SK-N-SH (cell line): ENCODE data around the gene CLRN3. TPM values are rescaled to one million over a fixed set of nuclear protein-coding genes. Genes with fewer than 3 reads are reported as not detected.

ENCODE experiments used
- CTCF ChIA-PET: fragments of 300-600, 350-600 bp; formaldehyde crosslinking; extraction: SDS; loops from one replicate; lab custom pipeline; 2021; lab: Yijun Ruan, JAX
- POLR2A ChIA-PET: fragments of 350-600 bp; sonication (Branson Sonifier 250); formaldehyde crosslinking; extraction: SDS; loops from one replicate; lab custom pipeline; 2020; ENCODE audit warnings: antibody characterized with exemption, inconsistent platforms; lab: Yijun Ruan, JAX
- DNase-seq: peaks from one replicate; pipeline ENCODE4 v3.0.0; 2012
- H2AFZ ChIP-seq: fragments of 200-600 bp; sonication (generic); 2 replicates; pipeline ENCODE4 v1.8.1; 2016; ENCODE audit warnings: antibody characterized with exemption, mild to moderate bottlenecking, low read depth
- H3F3A ChIP-seq: fragments of 200-600 bp; sonication (generic); replicated peaks from 2 replicates; pipeline ENCODE3; 2016; ENCODE audit warnings: antibody characterized with exemption, mild to moderate bottlenecking; ENCODE audit not compliant: insufficient read depth
- H3K27ac ChIP-seq, 2 experiments: fragments of 200-500 bp in 1 of 2; fragments of 200-600 bp in 1 of 2; sonication (Bioruptor generic) in 1 of 2; sonication (generic), shearing (Covaris generic) in 1 of 2; 2 replicates each; pipeline versions ENCODE4 v1.5.1 to v1.6.1; 2014 to 2016; ENCODE audit warnings: low read depth in 2 of 2, inconsistent platforms in 1 of 2, low read length in 1 of 2, mild to moderate bottlenecking in 1 of 2, mixed read lengths in 1 of 2
- H3K27me3 ChIP-seq: fragments of 200-600 bp; sonication (generic), shearing (Covaris generic); 2 replicates; pipeline ENCODE4 v1.6.1; 2016; ENCODE audit warnings: mixed run types; ENCODE audit not compliant: insufficient read depth
- H3K36me3 ChIP-seq, 2 experiments: fragments of 200-500 bp in 1 of 2; fragments of 200-600 bp in 1 of 2; sonication (Bioruptor generic) in 1 of 2; sonication (generic) in 1 of 2; replicated peaks in 1 of 2; 2 replicates each; pipeline versions ENCODE3 to v1.5.1; 2014 to 2016; ENCODE audit warnings: low read length in 1 of 2, mild to moderate bottlenecking in 1 of 2; ENCODE audit not compliant: insufficient read depth in 2 of 2, control insufficient read depth in 1 of 2
- H3K4me1 ChIP-seq, 2 experiments: fragments of 200-500 bp in 1 of 2; fragments of 200-600 bp in 1 of 2; sonication (Bioruptor generic) in 1 of 2; sonication (generic), shearing (Covaris generic) in 1 of 2; 2 replicates each; pipeline versions ENCODE4 v1.5.1 to v1.6.1; 2014 to 2016; ENCODE audit warnings: low read depth in 1 of 2, low read length in 1 of 2, mixed run types in 1 of 2; ENCODE audit not compliant: insufficient read depth in 2 of 2, control insufficient read depth in 1 of 2
- H3K4me2 ChIP-seq: fragments of 200-600 bp; sonication (generic), shearing (Covaris generic); 2 replicates; pipeline ENCODE4 v1.6.1; 2017; ENCODE audit warnings: mixed run types
- H3K4me3 ChIP-seq, 2 experiments: fragments of 200-500 bp in 1 of 2; fragments of 200-600 bp in 1 of 2; sonication (Bioruptor generic) in 1 of 2; sonication (generic), shearing (Covaris generic) in 1 of 2; 2 replicates each; pipeline versions ENCODE4 v1.5.1 to v1.8.1; 2014 to 2016; ENCODE audit warnings: low read depth in 2 of 2, inconsistent platforms in 1 of 2, low read length in 1 of 2, mild to moderate bottlenecking in 1 of 2, mixed read lengths in 1 of 2, moderate library complexity in 1 of 2
- H3K79me2 ChIP-seq: fragments of 200-600 bp; sonication (generic); 2 replicates; pipeline ENCODE4 v1.8.1; 2017; ENCODE audit warnings: mild to moderate bottlenecking; ENCODE audit not compliant: insufficient read depth
- H3K9ac ChIP-seq: fragments of 200-600 bp; sonication (generic); 2 replicates; pipeline ENCODE4 v1.6.1; 2017; ENCODE audit warnings: mixed run types
- H3K9me2 ChIP-seq: fragments of 200-600 bp; sonication (generic); 2 replicates; pipeline ENCODE4 v1.6.1; 2017; ENCODE audit warnings: mixed run types
- H3K9me3 ChIP-seq: fragments of 200-600 bp; sonication (generic); 2 replicates; pipeline ENCODE4 v1.6.1; 2017; ENCODE audit warnings: mixed run types, mild to moderate bottlenecking, moderate library complexity
- H4K20me1 ChIP-seq: fragments of 200-600 bp; sonication (generic); 2 replicates; pipeline ENCODE4 v1.6.1; 2017; ENCODE audit warnings: mild to moderate bottlenecking, mixed run types; ENCODE audit not compliant: insufficient read depth
- CHD2 ChIP-seq: fragments of 150-350 bp; IDR thresholded peaks from 2 replicates; pipeline ENCODE4 v1.6.1; 2018; ENCODE audit warnings: low read length; ENCODE audit not compliant: partially characterized antibody
- CTCF ChIP-seq: fragments of 200-600 bp; sonication (generic); IDR thresholded peaks from 2 replicates; pipeline ENCODE4 v1.6.1; 2017; ENCODE audit warnings: antibody characterized with exemption, mild to moderate bottlenecking, moderate library complexity
- ELF1 ChIP-seq: IDR thresholded peaks from 2 replicates; pipeline ENCODE4 v1.4.0; 2012
- EZH2phosphoT487 ChIP-seq: fragments of 200-600 bp; sonication (generic); IDR thresholded peaks from 2 replicates; pipeline ENCODE4 v1.6.1; 2017; ENCODE audit warnings: low read depth, mixed run types, mild to moderate bottlenecking, antibody characterized with exemption, moderate library complexity, borderline replicate concordance
- FOSL2 ChIP-seq: IDR thresholded peaks from 2 replicates; pipeline ENCODE4 v1.4.0; 2012; ENCODE audit warnings: low read depth, mild to moderate bottlenecking, moderate library complexity, borderline replicate concordance
- FOXM1 ChIP-seq: IDR thresholded peaks from 2 replicates; pipeline ENCODE4 v1.4.0; 2012; ENCODE audit warnings: low read depth, mild to moderate bottlenecking
- MAX ChIP-seq: IDR thresholded peaks from 2 replicates; pipeline ENCODE4 v1.4.0; 2012; ENCODE audit warnings: low read depth
- MEF2A ChIP-seq: IDR thresholded peaks from 2 replicates; pipeline ENCODE4 v1.4.0; 2012; ENCODE audit warnings: low read depth, borderline replicate concordance
- MXI1 ChIP-seq: IDR thresholded peaks from 2 replicates; pipeline ENCODE4 v1.6.1; 2012; ENCODE audit warnings: mild to moderate bottlenecking, low read depth, low read length, improper control_type of control experiment
- PBX3 ChIP-seq: IDR thresholded peaks from 2 replicates; pipeline ENCODE4; 2012
- POLR2AphosphoS5 ChIP-seq: IDR thresholded peaks from 2 replicates; pipeline ENCODE4 v1.6.1; 2012; ENCODE audit warnings: low read depth, low read length
- SIN3A ChIP-seq: IDR thresholded peaks from 2 replicates; pipeline ENCODE4 v1.6.1; 2012; ENCODE audit warnings: low read depth, mild to moderate bottlenecking, low read length, moderate library complexity, borderline replicate concordance
- SMC3 ChIP-seq: IDR thresholded peaks from 2 replicates; pipeline ENCODE4 v1.6.1; 2012; ENCODE audit warnings: low read depth, low read length, improper control_type of control experiment
- TAF1 ChIP-seq: IDR thresholded peaks from 2 replicates; pipeline ENCODE4 v1.6.1; 2012; ENCODE audit warnings: low read depth, mild to moderate bottlenecking, low read length, moderate library complexity, borderline replicate concordance
- TCF12 ChIP-seq: IDR thresholded peaks from 2 replicates; pipeline ENCODE4 v1.4.0; 2012
- TEAD4 ChIP-seq: IDR thresholded peaks from 2 replicates; pipeline ENCODE4 v1.4.0; 2012; ENCODE audit warnings: mild to moderate bottlenecking, borderline replicate concordance; ENCODE audit not compliant: insufficient read depth
- USF1 ChIP-seq: IDR thresholded peaks from 2 replicates; pipeline ENCODE4 v1.4.0; 2012; ENCODE audit warnings: low read depth, borderline replicate concordance
- YY1 ChIP-seq: IDR thresholded peaks from 2 replicates; pipeline ENCODE4 v1.4.0; 2012; ENCODE audit warnings: low read depth, mild to moderate bottlenecking
- ZBTB33 ChIP-seq: IDR thresholded peaks from 2 replicates; pipeline ENCODE4 v1.4.0; 2012; ENCODE audit warnings: low read depth, borderline replicate concordance
- WGBS: methylation state at CpG from one replicate; pipeline ENCODE4 v1.1.6; 2017; ENCODE audit warnings: low lambda C conversion rate; 5-methylcytosine and 5-hydroxymethylcytosine counted together
- polyA plus RNA-seq, 3 experiments: library from polyadenylated mRNA; depleted of rRNA; stranded (reverse); fragments of >200 nt; gene quantifications; 2 replicates each; pipeline ENCODE4 v1.2.3, GENCODE V29; 2012

CLRN3 gene
- polyA plus RNA-seq, 1 of the 3 experiments (the other 2 are of a cell fraction), result 0.25 TPM

- CTCF ChIA-PET, result interaction anchor here (0.6 to 1.2 kb wide), 5 partner anchors 11 to 73 kb away, joined by 3 to 4 read pairs (median 3); no protein-coding TSS in a partner anchor
- peaks cover 8% of the 10 kb centered on the region for H3F3A ChIP-seq
- POLR2A ChIA-PET, result no interaction called here
- H3K36me3 ChIP-seq, result peaks cover 0 to 1% of the 10 kb centered on the region in 2 experiments
- DNase-seq, result no peak
- H2AFZ ChIP-seq, result no peak overlapping the region
- H3K79me2 ChIP-seq, result no peaks in the 10 kb centered on the region
- no peaks in the 10 kb centered on the region for H4K20me1 ChIP-seq
- TF ChIP-seq FOSL2 (no peak), TEAD4 (no peak), CHD2 (no peak), CTCF (no peak), SMC3 (no peak), TCF12 (no peak), POLR2AphosphoS5 (no peak), MXI1 (no peak), MAX (no peak), ELF1 (no peak), SIN3A (no peak), FOXM1 (no peak), USF1 (no peak), YY1 (no peak), ZBTB33 (no peak), TAF1 (no peak), PBX3 (no peak), MEF2A (no peak), EZH2phosphoT487 (no peak)
- H3K4me1 ChIP-seq, result peaks cover 9 to 23% of the 10 kb centered on the region in 2 experiments; a peak in 3 of 4 replicates
- no peak overlapping the region for H3K9ac ChIP-seq
- H3K4me3 ChIP-seq, result no peak overlapping the region
- no peak overlapping the region for H3K27ac ChIP-seq
- H3K9me3 ChIP-seq, result no peaks in the 10 kb centered on the region
- WGBS, result 65% methylated on average over 5 of the region's 5 CpGs
- H3K4me2 ChIP-seq, result no peak overlapping the region
- no peaks in the 10 kb centered on the region for H3K9me2 ChIP-seq
- H3K27me3 ChIP-seq, result no peaks in the 10 kb centered on the region
These were observed 45.2 kb upstream of the CLRN3 start for GRCh38 chr10:127937915-127938463.
